KMS-11 (cell line): Measurements from ENCODE around the gene IDUA.
"Not testable (repeated sequence)": the region's sequence is repeated elsewhere in the genome, so short reads cannot be mapped to it uniquely, and the experiment has no call there.

ENCODE experiments used
- H2AFZ ChIP-seq: fragments of 200-600 bp; sonication (generic); 2 replicates; pipeline ENCODE4 v1.6.1; 2016; ENCODE audit warnings: antibody characterized with exemption, mixed run types, low read depth
- H3K27ac ChIP-seq: fragments of 200-600 bp; sonication (generic); 2 replicates; pipeline ENCODE4 v1.6.1; 2016; ENCODE audit warnings: mild to moderate bottlenecking, mixed run types
- H3K27me3 ChIP-seq: fragments of 200-600 bp; sonication (generic); 2 replicates; pipeline ENCODE4 v1.6.1; 2017; ENCODE audit warnings: mild to moderate bottlenecking, low read depth, mixed run types, moderate library complexity; ENCODE audit not compliant: insufficient read depth
- H3K36me3 ChIP-seq: fragments of 200-600 bp; sonication (generic); 2 replicates; pipeline ENCODE4 v1.6.1; 2017; ENCODE audit warnings: mild to moderate bottlenecking, mixed run types; ENCODE audit not compliant: insufficient read depth
- H3K4me1 ChIP-seq: fragments of 200-600 bp; sonication (generic); 2 replicates; pipeline ENCODE4 v1.6.1; 2016; ENCODE audit warnings: mild to moderate bottlenecking, low read depth, mixed run types; ENCODE audit not compliant: poor library complexity, severe bottlenecking
- H3K4me2 ChIP-seq: fragments of 200-600 bp; sonication (generic); 2 replicates; pipeline ENCODE4 v1.7.0; 2016; ENCODE audit warnings: mild to moderate bottlenecking, mixed run types
- H3K4me3 ChIP-seq: fragments of 200-600 bp; sonication (generic); IDR thresholded peaks from 2 replicates; pipeline ENCODE4 v1.6.1; 2017; ENCODE audit warnings: low read depth, low read length, mixed read lengths; ENCODE audit not compliant: insufficient read depth
- H3K79me2 ChIP-seq: fragments of 200-600 bp; sonication (generic); 2 replicates; pipeline ENCODE4 v1.6.1; 2016; ENCODE audit warnings: low read depth, mixed run types; ENCODE audit not compliant: insufficient read depth
- H3K9ac ChIP-seq: fragments of 200-600 bp; sonication (generic); 2 replicates; pipeline ENCODE4 v1.6.1; 2016; ENCODE audit warnings: mild to moderate bottlenecking, mixed run types
- H4K20me1 ChIP-seq: fragments of 200-600 bp; sonication (generic); 2 replicates; pipeline ENCODE4 v1.6.1; 2016; ENCODE audit warnings: mild to moderate bottlenecking, mixed run types; ENCODE audit not compliant: insufficient read depth
- CTCF ChIP-seq: fragments of 200-600 bp; sonication (generic); conservative IDR thresholded peaks from 2 replicates; pipeline ENCODE4 v1.6.1; 2017; ENCODE audit warnings: low read depth, mild to moderate bottlenecking, antibody characterized with exemption, low read length, moderate library complexity, mixed read lengths

IDUA gene

GRCh38 chr4:1045595-1046201 lies 58.9 kb downstream of the IDUA start:
- H3K9ac ChIP-seq, result no peak overlapping the region
- H3K27me3 ChIP-seq, result peaks cover 5% of the 10 kb centered on the region; the same call in 1 of the 2 replicates
- no peak overlapping the region for H3K4me3 ChIP-seq
- H3K4me1 ChIP-seq, result no peaks in the 10 kb centered on the region
- no peak overlapping the region for H3K4me2 ChIP-seq
- TF ChIP-seq CTCF, result no peak
- H4K20me1 ChIP-seq, result no peaks in the 10 kb centered on the region
- H3K27ac ChIP-seq, result no peak overlapping the region
- no peaks in the 10 kb centered on the region for H3K79me2 ChIP-seq
- no peaks in the 10 kb centered on the region for H3K36me3 ChIP-seq
- H2AFZ ChIP-seq, result no peak overlapping the region

GRCh38 chr4:1046581-1047011 lies 59.8 kb downstream of the IDUA start:
- H3K36me3 ChIP-seq, H3K9ac ChIP-seq, H3K27ac ChIP-seq, H4K20me1 ChIP-seq, H3K4me1 ChIP-seq, H3K27me3 ChIP-seq, H2AFZ ChIP-seq, H3K4me2 ChIP-seq, H3K79me2 ChIP-seq, H3K4me3 ChIP-seq: not testable (repeated sequence)

- H3K4me3 ChIP-seq, result no peak overlapping the region
Measured at GRCh38 chr4:1047106-1047975, 60.5 kb downstream of the IDUA start.

GRCh38 chr4:1047976-1048772 lies 61.3 kb downstream of the IDUA start:
- TF ChIP-seq CTCF, result no peak
- Histone ChIP-seq H3K36me3 (no peaks in the 10 kb centered on the region), H3K9ac (no peak overlapping the region), H4K20me1 (no peaks in the 10 kb centered on the region), H3K27me3 (peaks cover 21% of the 10 kb centered on the region; the same call in 1 of the 2 replicates), H3K79me2 (no peaks in the 10 kb centered on the region), H3K4me1 (no peaks in the 10 kb centered on the region), H3K27ac (no peak overlapping the region), H2AFZ (no peak overlapping the region), H3K4me2 (no peak overlapping the region), H3K4me3 (no peak overlapping the region)

More at GRCh38 chr4:1047106-1047975, 60.5 kb downstream of the IDUA start:
- H4K20me1 ChIP-seq, result no peaks in the 10 kb centered on the region
- no peaks in the 10 kb centered on the region for H3K36me3 ChIP-seq
- H3K4me1 ChIP-seq, result no peaks in the 10 kb centered on the region
- no peaks in the 10 kb centered on the region for H3K79me2 ChIP-seq
- no peak overlapping the region for H2AFZ ChIP-seq
- H3K4me2 ChIP-seq, result no peak overlapping the region
- no peak for TF ChIP-seq CTCF
- no peak overlapping the region for H3K9ac ChIP-seq
- no peak overlapping the region for H3K27ac ChIP-seq
- H3K27me3 ChIP-seq, result peaks cover 13% of the 10 kb centered on the region; the same call in 1 of the 2 replicates
